Measurements from ENCODE around the gene TMEM39B. TPM values are rescaled to one million over a fixed set of nuclear protein-coding genes. Genes with fewer than 3 reads are reported as not detected.
A peak's percentile ranks its signal among the peaks of the same experiment; 100 is the strongest.
"Not testable (repeated sequence)": the region's sequence is repeated elsewhere in the genome, so short reads cannot be mapped to it uniquely, and the experiment has no call there.

The TMEM39B gene
- total RNA-seq, 1 donor from 2014 or later = 2.9 TPM

GRCh38 chr1:32144033-32144432 is 71.3 kb downstream of the TMEM39B start:
- peaks cover 1% of the 10 kb centered on the region for H3K36me3 ChIP-seq (ENCODE audit: control insufficient read depth, insufficient read depth, low read length)
- FAIRE-seq (no peak), DNase-seq (ENCODE audit: low read depth) (peak; percentile 33)
- no peak overlapping the region for H3K4me3 ChIP-seq (ENCODE audit: low read depth, low read length)
- no peak for TF ChIP-seq CTCF (IDR thresholded peaks at IDR 0.05; ENCODE audit: insufficient read depth, low read length, severe bottlenecking)
- no peaks in the 10 kb centered on the region for H3K27me3 ChIP-seq (ENCODE audit: control insufficient read depth, insufficient read depth, low read length)

GRCh38 chr1:32147799-32148198 is 75.1 kb downstream of the TMEM39B start:
- FAIRE-seq; H3K4me3 ChIP-seq (ENCODE audit: low read depth, low read length); DNase-seq (ENCODE audit: low read depth); H3K27me3 ChIP-seq (ENCODE audit: control insufficient read depth, insufficient read depth, low read length); H3K36me3 ChIP-seq (ENCODE audit: control insufficient read depth, insufficient read depth, low read length): not testable (repeated sequence)

GRCh38 chr1:32150847-32151246 is 78.1 kb downstream of the TMEM39B start:
- Histone ChIP-seq H3K27me3 (ENCODE audit: control insufficient read depth, insufficient read depth, low read length) (no peaks in the 10 kb centered on the region), H3K36me3 (ENCODE audit: control insufficient read depth, insufficient read depth, low read length) (peaks cover 5% of the 10 kb centered on the region), H3K4me3 (ENCODE audit: low read depth, low read length) (no peak overlapping the region)
- DNase-seq (ENCODE audit: low read depth) (no peak), FAIRE-seq (no peak)
- no peak for TF ChIP-seq CTCF (IDR thresholded peaks at IDR 0.05; ENCODE audit: insufficient read depth, low read length, severe bottlenecking)

GRCh38 chr1:32151319-32151787 is 78.6 kb downstream of the TMEM39B start:
- FAIRE-seq (no peak), DNase-seq (ENCODE audit: low read depth) (peak; percentile 52)
- no peak for TF ChIP-seq CTCF (IDR thresholded peaks at IDR 0.05; ENCODE audit: insufficient read depth, low read length, severe bottlenecking)
- peaks cover 5% of the 10 kb centered on the region for H3K36me3 ChIP-seq (ENCODE audit: control insufficient read depth, insufficient read depth, low read length)
- no peak overlapping the region for H3K4me3 ChIP-seq (ENCODE audit: low read depth, low read length)
- H3K27me3 ChIP-seq (ENCODE audit: control insufficient read depth, insufficient read depth, low read length) = no peaks in the 10 kb centered on the region

Other genes with a start within 250 kb of the TMEM39B start
- 221 and 276 TPM in 2 replicates for gene PTP4A2, start 134.6 kb upstream of the TMEM39B start, total RNA-seq
- 36.6 and 39.8 TPM in 2 replicates for gene KHDRBS1, start 59.1 kb upstream of the TMEM39B start, total RNA-seq
- 24.2 and 31.1 TPM in 2 replicates for gene KPNA6, start 35.1 kb downstream of the TMEM39B start, total RNA-seq
- 54.0 and 62.7 TPM in 2 replicates for gene TXLNA, start 106.7 kb downstream of the TMEM39B start, total RNA-seq
- 1.2 and 2.9 TPM in 2 replicates for gene CCDC28B, start 127.7 kb downstream of the TMEM39B start, total RNA-seq
- 2.6 and 3.6 TPM in 2 replicates for gene IQCC, start 132.7 kb downstream of the TMEM39B start, total RNA-seq
- not detected in 2 replicates for gene DCDC2B, start 136.2 kb downstream of the TMEM39B start, total RNA-seq
- gene TMEM234, start 149.4 kb downstream of the TMEM39B start, total RNA-seq = 9.0 and 18.3 TPM in 2 replicates
- 455 and 626 TPM in 2 replicates for gene EIF3I, start 149.5 kb downstream of the TMEM39B start, total RNA-seq
- 0.13 and 0.26 TPM in 2 replicates for gene FAM167B, start 174.3 kb downstream of the TMEM39B start, total RNA-seq
- gene LCK, start 178.3 kb downstream of the TMEM39B start, total RNA-seq = 0.26 TPM in 1 of 2 replicates, not detected in the other
- gene HDAC1, start 219.1 kb downstream of the TMEM39B start, total RNA-seq = 83.7 and 95.8 TPM in 2 replicates